GM18502 (cell line): ENCODE data around the gene XAB2.
"Not testable (repeated sequence)": the region's sequence is repeated elsewhere in the genome, so short reads cannot be mapped to it uniquely, and the experiment has no call there.

Source experiments
- ATAC-seq: cut with Tn5 transposase; IDR thresholded peaks from one replicate; pipeline ENCODE4 v1.9.1; 2021; ENCODE audit warnings: mild to moderate bottlenecking; ENCODE audit not compliant: unreplicated experiment, poor library complexity

XAB2 gene

DNA sequence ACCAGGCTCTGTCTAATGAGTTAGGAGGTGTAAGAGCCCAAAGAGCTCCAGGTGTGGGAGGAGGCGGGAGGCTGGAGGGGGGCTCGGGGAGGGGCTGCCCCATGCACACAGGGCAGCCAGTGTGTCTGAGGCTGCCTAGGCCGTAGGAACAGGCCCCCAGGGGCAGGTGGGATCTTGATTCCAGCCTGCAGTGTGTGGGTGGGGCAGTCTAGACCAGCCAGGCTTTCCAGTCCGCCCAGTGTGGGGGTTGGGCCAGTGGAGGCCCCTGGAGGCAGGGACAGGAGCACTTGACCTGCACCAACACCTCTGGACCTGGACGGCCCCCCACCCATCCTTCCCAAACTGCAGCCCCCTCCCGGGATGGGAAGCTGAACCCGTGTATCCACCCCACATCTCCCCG lies 39.1 kb downstream of the XAB2 start:
- ATAC-seq = no peak

DNA sequence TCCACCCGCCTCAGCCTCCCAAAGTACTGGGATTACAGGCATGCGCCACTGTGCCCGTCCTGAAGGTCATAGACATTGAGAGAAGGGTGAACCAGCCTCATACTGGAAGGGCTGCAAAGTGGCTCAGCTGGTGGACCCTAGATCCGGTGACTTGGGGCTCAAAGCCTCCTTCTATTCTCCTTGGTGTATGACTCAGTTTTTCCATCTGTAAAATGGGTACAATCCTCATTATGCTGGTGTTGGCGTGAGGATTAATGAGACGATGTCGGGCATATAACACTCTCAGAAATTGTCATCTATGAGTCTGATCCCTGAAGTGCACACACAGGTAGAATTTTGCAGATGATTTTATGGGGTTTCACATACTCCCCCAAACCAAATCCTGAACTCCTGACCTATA lies 39.5 kb downstream of the XAB2 start:
- no peak for ATAC-seq

GRCh38 chr19:7582446-7582845 lies 46.9 kb downstream of the XAB2 start:
- no peak for ATAC-seq

GRCh38 chr19:7579182-7579581 lies 50.2 kb downstream of the XAB2 start:
- no peak for ATAC-seq

GRCh38 chr19:7578127-7578526 lies 51.2 kb downstream of the XAB2 start:
- ATAC-seq = no peak

DNA sequence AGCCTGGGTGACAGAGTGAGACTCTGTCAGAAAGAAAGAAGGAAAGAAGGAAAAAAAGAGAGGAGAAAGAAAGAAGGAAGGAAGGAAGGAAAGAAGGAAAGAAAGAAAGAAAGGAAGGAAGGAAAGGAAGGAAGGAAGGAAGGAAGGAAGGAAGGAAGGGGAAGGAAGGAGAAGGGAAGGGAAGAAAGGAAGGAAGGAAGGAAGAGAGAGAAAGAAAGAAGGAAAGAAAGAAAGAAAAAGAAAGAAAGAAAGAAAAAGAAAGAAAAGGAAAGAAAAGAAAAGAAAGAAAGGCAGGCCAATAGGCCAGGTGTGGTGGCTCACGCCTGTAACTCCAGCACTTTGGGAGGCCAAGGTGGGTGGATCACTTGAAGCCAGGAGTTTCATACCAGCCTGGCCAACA lies 51.9 kb downstream of the XAB2 start:
- ATAC-seq = not testable (repeated sequence)

- ATAC-seq = no peak
These were observed 53.8 kb downstream of the XAB2 start for GRCh38 chr19:7575434-7576040.

DNA sequence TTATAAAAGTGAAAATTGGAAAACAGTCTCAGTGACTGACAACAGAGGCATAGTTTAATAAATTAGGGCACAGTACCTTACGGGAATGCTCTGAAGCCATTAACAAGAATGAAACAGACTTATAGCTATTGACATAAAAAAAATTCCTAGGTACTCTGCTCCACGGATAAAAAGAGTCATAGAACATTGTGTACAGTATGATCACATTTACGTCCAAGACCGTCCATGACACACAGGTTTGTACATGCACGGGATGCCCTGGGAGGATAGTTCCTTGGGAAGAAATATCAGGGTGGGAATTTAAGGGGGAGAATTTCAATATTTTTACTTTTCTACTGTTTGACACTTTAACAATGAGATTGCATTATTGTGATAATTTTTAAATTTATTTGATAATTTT lies 58.6 kb downstream of the XAB2 start:
- no peak for ATAC-seq
